ENCODE measurements around the gene ZNRF4.

- no peak for TF ChIP-seq CTCF (IDR thresholded peaks at IDR 0.05)
- TF ChIP-seq ERG (CRISPR knock-in tag; IDR thresholded peaks at IDR 0.05), result no peak
- no peak for TF ChIP-seq HMGXB4 (CRISPR knock-in tag; IDR thresholded peaks at IDR 0.05)
- no peak for TF ChIP-seq EMX1 (CRISPR knock-in tag; IDR thresholded peaks at IDR 0.05)
- no peak for TF ChIP-seq IRF2 (CRISPR knock-in tag; IDR thresholded peaks at IDR 0.05; ENCODE audit: borderline replicate concordance, low read depth)
- no peak for TF ChIP-seq PRDM15 (CRISPR knock-in tag; IDR thresholded peaks at IDR 0.05)
- TF ChIP-seq IRF1 (CRISPR knock-in tag; IDR thresholded peaks at IDR 0.05), result no peak
- TF ChIP-seq ZBTB43 (CRISPR knock-in tag; IDR thresholded peaks at IDR 0.05), result no peak
- TF ChIP-seq MXD4 (CRISPR knock-in tag; IDR thresholded peaks at IDR 0.05; ENCODE audit: borderline replicate concordance), result no peak
- no peak for TF ChIP-seq NR1H2 (CRISPR knock-in tag; IDR thresholded peaks at IDR 0.05)
- no peak for TF ChIP-seq ZMAT4 (CRISPR knock-in tag; IDR thresholded peaks at IDR 0.05)
Observed at GRCh38 chr19:5436106-5436947, 18.9 kb upstream of the ZNRF4 start.

Data from WTC11 (cell line).